ENCODE data around the gene THEMIS2.
"Not testable (repeated sequence)": the region's sequence is repeated elsewhere in the genome, so short reads cannot be mapped to it uniquely, and the experiment has no call there.

The THEMIS2 gene

GRCh38 chr1:27863538-27863915 lies 8.8 kb upstream of the THEMIS2 start:
- FAIRE-seq, result no peak

GRCh38 chr1:27864264-27864895 lies 8.0 kb upstream of the THEMIS2 start:
- no peak for FAIRE-seq

GRCh38 chr1:27865821-27866220 lies 6.5 kb upstream of the THEMIS2 start:
- no peak for FAIRE-seq

- no peak for FAIRE-seq
Observed at GRCh38 chr1:27868556-27868931, 3.8 kb upstream of the THEMIS2 start.

- no peak for FAIRE-seq
Observed at GRCh38 chr1:27868932-27869718, 3.2 kb upstream of the THEMIS2 start.

GRCh38 chr1:27869719-27870085 lies 2.6 kb upstream of the THEMIS2 start:
- FAIRE-seq, result no peak

GRCh38 chr1:27871076-27871475 lies 1.3 kb upstream of the THEMIS2 start:
- FAIRE-seq, result not testable (repeated sequence)

- FAIRE-seq, result no peak
Observed at GRCh38 chr1:27872802-27873551, 633 bp downstream of the THEMIS2 start.

GRCh38 chr1:27873671-27874384 lies 1.5 kb downstream of the THEMIS2 start:
- FAIRE-seq, result no peak

GRCh38 chr1:27876341-27877114 lies 4.2 kb downstream of the THEMIS2 start:
- FAIRE-seq, result no peak

GRCh38 chr1:27877115-27877416 lies 4.7 kb downstream of the THEMIS2 start:
- no peak for FAIRE-seq

GRCh38 chr1:27878039-27878438 lies 5.7 kb downstream of the THEMIS2 start:
- FAIRE-seq, result no peak

- no peak for FAIRE-seq
Observed at GRCh38 chr1:27878787-27879335, 6.5 kb downstream of the THEMIS2 start.

- no peak for FAIRE-seq
Observed at GRCh38 chr1:27879374-27880082, 7.2 kb downstream of the THEMIS2 start.

- FAIRE-seq, result no peak
Observed at GRCh38 chr1:27882543-27882903, 10.2 kb downstream of the THEMIS2 start.

- no peak for FAIRE-seq
Observed at GRCh38 chr1:27883536-27883935, 11.2 kb downstream of the THEMIS2 start.

- no peak for FAIRE-seq
Observed at GRCh38 chr1:27884006-27884954, 11.9 kb downstream of the THEMIS2 start.

- no peak for FAIRE-seq
Observed at GRCh38 chr1:27885114-27885528, 12.8 kb downstream of the THEMIS2 start.

GRCh38 chr1:27885621-27886352 lies 13.4 kb downstream of the THEMIS2 start:
- no peak for FAIRE-seq

- no peak for FAIRE-seq
Observed at GRCh38 chr1:27886353-27886679, 14.0 kb downstream of the THEMIS2 start.
